ENCODE data around the gene VAV3. TPM values are rescaled to one million over a fixed set of nuclear protein-coding genes. Genes with fewer than 3 reads are reported as not detected.
A peak's percentile ranks its signal among the peaks of the same experiment; 100 is the strongest.

Gene VAV3
- total and polyA plus RNA-seq, 10 of the 15 experiments (the other 5 are each of a cell fraction or from before 2014, with no cell fraction given) = 0.84 to 5.5 (median 3.4) TPM

DNA sequence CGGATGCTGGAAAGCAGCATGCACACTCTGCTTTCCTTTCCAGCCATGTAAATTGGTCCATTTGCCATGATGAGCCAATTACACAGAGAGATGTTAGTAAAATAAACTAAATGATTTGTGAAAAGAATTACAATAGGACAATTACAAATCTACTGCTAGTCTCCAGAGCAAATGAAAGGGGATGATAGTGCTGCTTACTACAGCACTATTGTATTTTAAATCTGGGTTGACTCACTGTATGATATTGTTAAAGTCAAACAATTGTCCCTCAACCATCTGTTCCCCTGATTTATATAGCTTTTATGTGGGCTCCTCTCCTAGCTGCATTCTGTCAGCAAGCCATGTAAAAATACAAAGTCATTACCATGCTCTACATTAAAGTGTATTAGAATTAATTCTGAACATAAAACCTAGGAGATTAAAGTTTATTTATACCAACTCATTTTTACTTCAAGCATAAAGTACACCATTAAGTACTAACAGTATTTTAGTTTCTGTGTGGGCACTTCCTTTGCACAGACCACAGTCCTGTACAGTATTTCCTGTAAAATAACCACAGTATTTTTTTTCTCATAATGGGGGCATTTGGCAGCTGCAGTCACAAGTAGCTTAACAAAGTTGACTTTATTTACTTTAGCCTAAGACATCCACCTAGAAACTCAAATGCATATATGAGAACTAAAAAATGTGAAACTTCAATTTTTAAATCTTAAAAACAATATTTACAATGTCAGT, 135.8 kb downstream of the VAV3 start:
- SMC1A ChIA-PET (ENCODE audit: uncharacterized antibody, unreplicated experiment) = interaction anchor here (0.6 to 0.7 kb wide), 2 partner anchors 71 to 337 kb away, joined by 3 to 4 read pairs; no protein-coding TSS in a partner anchor
- peaks cover 7% of the 10 kb centered on the region for H3K4me1 ChIP-seq (ENCODE audit: control insufficient read depth, insufficient read depth, low read length)
- no peaks in the 10 kb centered on the region; a peak in 1 of 4 replicates for H3K27me3 ChIP-seq (replicated peaks in 1 of 2; ENCODE audit: control insufficient read depth in 2 of 2, insufficient read depth in 2 of 2, low read length in 1 of 2)
- 90% methylated on average over 1 of the region's 1 CpG for WGBS (ENCODE audit: insufficient coverage, insufficient replicate concordance, low lambda C conversion rate, missing lambda C conversion rate)
- H3K9ac ChIP-seq (ENCODE audit: control insufficient read depth, insufficient read depth, low read length) = no peak overlapping the region
- no peaks in the 10 kb centered on the region for H3K36me3 ChIP-seq (ENCODE audit: control insufficient read depth in 2 of 2, insufficient read depth in 2 of 2, low read length in 1 of 2)
- intact Hi-C loops (cut with micrococcal nuclease; ENCODE audit: unreplicated experiment) = no loop called here
- no peaks in the 10 kb centered on the region for H3K9me3 ChIP-seq (replicated peaks; ENCODE audit: control insufficient read depth, insufficient read depth, low read length)
- peak; percentile 8 for DNase-seq (ENCODE audit: low read depth, low spot score)
- no peaks in the 10 kb centered on the region for H4K20me1 ChIP-seq (ENCODE audit: control insufficient read depth, insufficient read depth)
- RAD21 ChIA-PET (ENCODE audit: unreplicated experiment) = no interaction called here
- CTCF ChIA-PET = interaction anchor here (0.7 to 2.4 kb wide), 5 partner anchors 10 to 47 kb away, joined by 3 to 6 read pairs (median 3); no protein-coding TSS in a partner anchor
- no peak overlapping the region for H2AFZ ChIP-seq (ENCODE audit: control insufficient read depth, low read depth, low read length)
- no peak overlapping the region for H3K27ac ChIP-seq (ENCODE audit: control insufficient read depth, insufficient read depth)
- no TSS peak for BruUV-seq (replicated peaks)
- peak overlapping the region; percentile 54; the same call in 1 of the 2 replicates for H3K4me2 ChIP-seq (ENCODE audit: control insufficient read depth, insufficient read depth)
- in situ Hi-C loops (cut with MboI) = no loop called here
- peak; percentile 95 for ATAC-seq
- POLR2A ChIA-PET = no interaction called here
- peak; percentile 87 for FAIRE-seq
- H3K79me2 ChIP-seq (ENCODE audit: control insufficient read depth, insufficient read depth, low read length) = no peaks in the 10 kb centered on the region
- H3K4me3 ChIP-seq = no peak overlapping the region
- no peak for TF ChIP-seq NR2C2 (IDR thresholded peaks at IDR 0.05; ENCODE audit: borderline replicate concordance, control insufficient read depth, insufficient read length, low read depth)
- TF ChIP-seq NFXL1 (IDR thresholded peaks at IDR 0.05; ENCODE audit: borderline replicate concordance) = no peak
- TF ChIP-seq ETV6 (conservative IDR thresholded peaks at IDR 0.05 in 1 of 2, IDR thresholded peaks at IDR 0.05 in 1 of 2; ENCODE audit: borderline replicate concordance in 1 of 2, low read depth in 1 of 2) = peak in 1 of 2 experiments; percentile 78; a peak in 1 of 4 replicates
- no peak for TF ChIP-seq ZNF622 (IDR thresholded peaks at IDR 0.05)
- TF ChIP-seq ZNF384 (IDR thresholded peaks at IDR 0.05; ENCODE audit: borderline replicate concordance, low read depth, low read length) = peak; percentile 50
- TF ChIP-seq SUZ12 (IDR thresholded peaks at IDR 0.05; ENCODE audit: unreplicated experiment) = no peak
- no peak for TF ChIP-seq STAT3 (IDR thresholded peaks at IDR 0.05; ENCODE audit: low read depth, low read length)
- no peak for TF ChIP-seq CHD4 (IDR thresholded peaks at IDR 0.05)
- TF ChIP-seq PAX8 (IDR thresholded peaks at IDR 0.05) = no peak
- TF ChIP-seq TAF1 (IDR thresholded peaks at IDR 0.05; ENCODE audit: borderline replicate concordance, low read depth, low read length) = no peak
- 0 out of 2 replicates have a peak, but pooled peaks have one; percentile 29 for TF ChIP-seq MTA2 (IDR thresholded peaks at IDR 0.05; ENCODE audit: low read depth)
- TF ChIP-seq ZNF207 (IDR thresholded peaks at IDR 0.05; ENCODE audit: borderline replicate concordance) = no peak
- TF ChIP-seq NFIC (IDR thresholded peaks at IDR 0.05; ENCODE audit: low read depth, low read length) = peak; percentile 52; the same call in 1 of the 2 replicates
- TF ChIP-seq, protein P1, sequence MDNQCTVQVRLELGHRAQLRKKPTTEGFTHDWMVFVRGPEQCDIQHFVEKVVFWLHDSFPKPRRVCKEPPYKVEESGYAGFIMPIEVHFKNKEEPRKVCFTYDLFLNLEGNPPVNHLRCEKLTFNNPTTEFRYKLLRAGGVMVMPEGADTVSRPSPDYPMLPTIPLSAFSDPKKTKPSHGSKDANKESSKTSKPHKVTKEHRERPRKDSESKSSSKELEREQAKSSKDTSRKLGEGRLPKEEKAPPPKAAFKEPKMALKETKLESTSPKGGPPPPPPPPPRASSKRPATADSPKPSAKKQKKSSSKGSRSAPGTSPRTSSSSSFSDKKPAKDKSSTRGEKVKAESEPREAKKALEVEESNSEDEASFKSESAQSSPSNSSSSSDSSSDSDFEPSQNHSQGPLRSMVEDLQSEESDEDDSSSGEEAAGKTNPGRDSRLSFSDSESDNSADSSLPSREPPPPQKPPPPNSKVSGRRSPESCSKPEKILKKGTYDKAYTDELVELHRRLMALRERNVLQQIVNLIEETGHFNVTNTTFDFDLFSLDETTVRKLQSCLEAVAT (IDR thresholded peaks at IDR 0.05) = no peak
- no peak for TF ChIP-seq MYC (IDR thresholded peaks at IDR 0.05; ENCODE audit: insufficient read depth, insufficient read length, insufficient replicate concordance, low read length, severe bottlenecking)
- TF ChIP-seq HDGF (IDR thresholded peaks at IDR 0.05) = no peak
- TF ChIP-seq GABPA (IDR thresholded peaks at IDR 0.05; ENCODE audit: low read depth) = peak; percentile 17; the same call in 1 of the 2 replicates
- TF ChIP-seq CREM (IDR thresholded peaks at IDR 0.05; ENCODE audit: low read depth) = no peak
- TF ChIP-seq, protein P2, sequence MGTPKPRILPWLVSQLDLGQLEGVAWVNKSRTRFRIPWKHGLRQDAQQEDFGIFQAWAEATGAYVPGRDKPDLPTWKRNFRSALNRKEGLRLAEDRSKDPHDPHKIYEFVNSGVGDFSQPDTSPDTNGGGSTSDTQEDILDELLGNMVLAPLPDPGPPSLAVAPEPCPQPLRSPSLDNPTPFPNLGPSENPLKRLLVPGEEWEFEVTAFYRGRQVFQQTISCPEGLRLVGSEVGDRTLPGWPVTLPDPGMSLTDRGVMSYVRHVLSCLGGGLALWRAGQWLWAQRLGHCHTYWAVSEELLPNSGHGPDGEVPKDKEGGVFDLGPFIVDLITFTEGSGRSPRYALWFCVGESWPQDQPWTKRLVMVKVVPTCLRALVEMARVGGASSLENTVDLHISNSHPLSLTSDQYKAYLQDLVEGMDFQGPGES (IDR thresholded peaks at IDR 0.05) = no peak
- no peak for TF ChIP-seq JUND (IDR thresholded peaks at IDR 0.05; ENCODE audit: low read depth, low read length)
- no peak for TF ChIP-seq SP1 (IDR thresholded peaks at IDR 0.05; ENCODE audit: low read depth, low read length)
- no peak for TF ChIP-seq SREBF2 (IDR thresholded peaks at IDR 0.05; ENCODE audit: low read length)
- TF ChIP-seq RFX5 (IDR thresholded peaks at IDR 0.05; ENCODE audit: low read depth, low read length) = no peak
- TF ChIP-seq YY1 (IDR thresholded peaks at IDR 0.05; ENCODE audit: low read depth, low read length) = no peak

Measured in GM12878 (cell line).